Naive thymus-derived CD4-positive, alpha-beta T cell (primary cell): Measurements from ENCODE around the gene GNAS. TPM values are rescaled to one million over a fixed set of nuclear protein-coding genes. Genes with fewer than 3 reads are reported as not detected.
A peak's percentile ranks its signal among the peaks of the same experiment; 100 is the strongest.

ENCODE experiments used
- ATAC-seq: fragments of 150-1000 bp; cut with Tn5 transposase; 2 replicates; pipeline ENCODE4 v1.10.0; 2021; ENCODE audit warnings: mild to moderate bottlenecking, moderate library complexity
- CTCF ChIA-PET: fragments of 350-600 bp; sonication (Branson Sonifier 250); formaldehyde crosslinking; loops from one replicate; lab custom pipeline; 2021; ENCODE audit warnings: antibody characterized with exemption; lab: Charles Lee
- POLR2A ChIA-PET: fragments of 350-600 bp; sonication (Branson Sonifier 250); formaldehyde crosslinking; loops from one replicate; lab custom pipeline; 2021; ENCODE audit warnings: antibody characterized with exemption, inconsistent platforms; lab: Charles Lee
- DNase-seq, 9 donors: peaks; one replicate each; pipeline versions ENCODE4 v3.0.0 to v3.0.0-alpha.2; 2020 to 2022; ENCODE audit warnings: mixed read lengths in 1 of 9
- H3K27ac ChIP-seq: one replicate; pipeline ENCODE4 v1.7.0; 2013; ENCODE audit warnings: mild to moderate bottlenecking, low read depth, low read length, moderate library complexity
- H3K27me3 ChIP-seq, 2 donors: one replicate each; pipeline ENCODE4 v1.7.0; 2013; ENCODE audit warnings: low read length in 2 of 2, mild to moderate bottlenecking in 2 of 2, moderate library complexity in 2 of 2; ENCODE audit not compliant: control insufficient read depth in 2 of 2, insufficient read depth in 2 of 2
- H3K36me3 ChIP-seq, 3 experiments: 1 replicate in 2 of 3; 2 replicates in 1 of 3; pipeline ENCODE4 v1.7.0; 2013; ENCODE audit warnings: low read length in 3 of 3, mild to moderate bottlenecking in 3 of 3, moderate library complexity in 1 of 3; ENCODE audit not compliant: insufficient read depth in 3 of 3, control insufficient read depth in 2 of 3
- H3K4me1 ChIP-seq, 2 donors: one replicate each; pipeline ENCODE4 v1.7.0; 2013; ENCODE audit warnings: low read length in 2 of 2, mild to moderate bottlenecking in 2 of 2, moderate library complexity in 1 of 2; ENCODE audit not compliant: control insufficient read depth in 2 of 2, insufficient read depth in 2 of 2
- H3K4me3 ChIP-seq: 2 replicates; pipeline ENCODE4 v1.7.0; 2013; ENCODE audit warnings: mild to moderate bottlenecking, low read length
- H3K9me3 ChIP-seq, 3 experiments: 1 replicate in 2 of 3; 2 replicates in 1 of 3; pipeline ENCODE4 v1.7.0; 2013; ENCODE audit warnings: low read length in 3 of 3; ENCODE audit not compliant: control insufficient read depth in 2 of 3
- H3K27ac Mint-ChIP-seq, 9 donors: one replicate each; pipeline ENCODE4 v1.8.0; 2020 to 2022; ENCODE audit warnings: mixed read lengths in 9 of 9, mild to moderate bottlenecking in 8 of 9, moderate library complexity in 5 of 9, inconsistent platforms in 2 of 9
- H3K27me3 Mint-ChIP-seq, 5 donors: one replicate each; pipeline ENCODE4 v1.8.0; 2021 to 2022; ENCODE audit warnings: mixed read lengths in 5 of 5, mild to moderate bottlenecking in 1 of 5
- H3K36me3 Mint-ChIP-seq, 5 donors: one replicate each; pipeline ENCODE4 v1.8.0; 2020 to 2022; ENCODE audit warnings: mixed read lengths in 5 of 5, mild to moderate bottlenecking in 3 of 5, inconsistent platforms in 1 of 5
- H3K4me1 Mint-ChIP-seq, 7 donors: one replicate each; pipeline ENCODE4 v1.8.0; 2020 to 2022; ENCODE audit warnings: mixed read lengths in 7 of 7, mild to moderate bottlenecking in 3 of 7, inconsistent platforms in 1 of 7
- H3K4me3 Mint-ChIP-seq, 10 donors: one replicate each; pipeline ENCODE4 v1.8.0; 2020 to 2022; ENCODE audit warnings: mild to moderate bottlenecking in 10 of 10, mixed read lengths in 10 of 10, moderate library complexity in 6 of 10, inconsistent platforms in 2 of 10
- H3K9me3 Mint-ChIP-seq, 11 donors: one replicate each; pipeline ENCODE4 v1.8.0; 2020 to 2022; ENCODE audit warnings: mixed read lengths in 11 of 11, mild to moderate bottlenecking in 4 of 11, inconsistent platforms in 1 of 11, moderate library complexity in 1 of 11
- intact Hi-C, 2 donors: fragments of 100-400 bp; cut with micrococcal nuclease; formaldehyde crosslinking; loops; one replicate each; pipeline ENCODE4 v1.15.1; 2023
- polyA plus RNA-seq, 2 donors: library from polyadenylated mRNA; unstranded; fragments of 300-500 nt; fragmentation: Illumina TruSeq; gene quantifications; one replicate each; pipeline ENCODE4 v1.2.3, GENCODE V29; 2021
- total RNA-seq, 6 experiments: library from RNA in 5 of 6; stranded (reverse) in 5 of 6; gene quantifications; 1 replicate in 5 of 6; 2 replicates in 1 of 6; pipeline ENCODE4 v1.2.3 and lab custom pipeline; 2021 to 2026

GNAS gene
- total and polyA plus RNA-seq, 7 experiments from 2014 or later = 147 to 907 (median 726) TPM

- intact Hi-C loops = loop anchor here (1.0 to 10.0 kb wide), 10 partner anchors 23 to 1496 kb away; partner anchors contain the start of genes ZNF831 (in 2 of the 2), NELFCD (in 1 of the 2), PMEPA1 (in 1 of the 2) and RAB22A (in 1 of the 2)
Observed at GRCh38 chr20:58893355-58894120, 41.0 kb downstream of the GNAS start.

GRCh38 chr20:58894652-58895447 is 42.3 kb downstream of the GNAS start:
- ATAC-seq = no peak
- ChIA-PET CTCF (no interaction called here), POLR2A (interaction anchor here (0.6 kb wide), 1 partner anchor 187 kb away, joined by 3 read pairs; no protein-coding TSS in a partner anchor)
- H3K4me1 ChIP-seq = peaks cover 32 to 44% of the 10 kb centered on the region in 2 donors
- H3K4me3 Mint-ChIP-seq = peak overlapping the region; percentile 45 to 98 (median 88)
- peak overlapping the region; percentile 96 for H3K27ac ChIP-seq
- peaks cover 0 to 3% (median 0%) of the 10 kb centered on the region in 5 donors for H3K27me3 Mint-ChIP-seq
- H3K27ac Mint-ChIP-seq = peak overlapping the region; percentile 70 to 97 (median 91)
- H3K4me3 ChIP-seq = peak overlapping the region; percentile 1
- H3K9me3 ChIP-seq = no peaks in the 10 kb centered on the region
- peaks cover 53 to 75% (median 69%) of the 10 kb centered on the region in 7 donors for H3K4me1 Mint-ChIP-seq
- H3K36me3 Mint-ChIP-seq = peaks cover 0 to 22% (median 4%) of the 10 kb centered on the region in 5 donors
- intact Hi-C loops = loop anchor here (5.0 to 10.0 kb wide), 8 partner anchors 267 to 1498 kb away; partner anchors contain the start of genes ZNF831 (in 2 of the 2), PMEPA1 (in 1 of the 2), RAB22A (in 1 of the 2) and VAPB (in 1 of the 2)
- peaks cover 0 to 25% (median 7%) of the 10 kb centered on the region in 3 experiments for H3K36me3 ChIP-seq
- no peak for DNase-seq
- H3K9me3 Mint-ChIP-seq = peaks cover 0 to 6% (median 0%) of the 10 kb centered on the region in 11 donors
- H3K27me3 ChIP-seq = no peaks in the 10 kb centered on the region

More at GRCh38 chr20:58893355-58894120, 41.0 kb downstream of the GNAS start:
- Mint-ChIP-seq H3K9me3 (peaks cover 0 to 7% (median 0%) of the 10 kb centered on the region in 11 donors), H3K4me1 (peaks cover 43 to 62% (median 57%) of the 10 kb centered on the region in 7 donors), H3K4me3 (peak overlapping the region; percentile 68 to 98 (median 88)), H3K27ac (peak overlapping the region; percentile 55 to 99 (median 91)), H3K36me3 (peaks cover 0 to 16% (median 4%) of the 10 kb centered on the region in 5 donors), H3K27me3 (peaks cover 0 to 3% (median 0%) of the 10 kb centered on the region in 5 donors)
- H3K4me1 ChIP-seq = peaks cover 32 to 38% of the 10 kb centered on the region in 2 donors
- DNase-seq = peak in 1 of 9 donors; percentile 33
- H3K27ac ChIP-seq = peak overlapping the region; percentile 96
- no peak for ATAC-seq
- H3K9me3 ChIP-seq = no peaks in the 10 kb centered on the region
- peaks cover 0 to 13% (median 0%) of the 10 kb centered on the region in 3 experiments for H3K36me3 ChIP-seq
- H3K27me3 ChIP-seq = no peaks in the 10 kb centered on the region
- CTCF ChIA-PET = no interaction called here
- peak overlapping the region; percentile 47 for H3K4me3 ChIP-seq
- POLR2A ChIA-PET = interaction anchor here (0.6 to 1.4 kb wide), 7 partner anchors 14 to 271 kb away, joined by 3 to 6 read pairs (median 4); no protein-coding TSS in a partner anchor

DNA sequence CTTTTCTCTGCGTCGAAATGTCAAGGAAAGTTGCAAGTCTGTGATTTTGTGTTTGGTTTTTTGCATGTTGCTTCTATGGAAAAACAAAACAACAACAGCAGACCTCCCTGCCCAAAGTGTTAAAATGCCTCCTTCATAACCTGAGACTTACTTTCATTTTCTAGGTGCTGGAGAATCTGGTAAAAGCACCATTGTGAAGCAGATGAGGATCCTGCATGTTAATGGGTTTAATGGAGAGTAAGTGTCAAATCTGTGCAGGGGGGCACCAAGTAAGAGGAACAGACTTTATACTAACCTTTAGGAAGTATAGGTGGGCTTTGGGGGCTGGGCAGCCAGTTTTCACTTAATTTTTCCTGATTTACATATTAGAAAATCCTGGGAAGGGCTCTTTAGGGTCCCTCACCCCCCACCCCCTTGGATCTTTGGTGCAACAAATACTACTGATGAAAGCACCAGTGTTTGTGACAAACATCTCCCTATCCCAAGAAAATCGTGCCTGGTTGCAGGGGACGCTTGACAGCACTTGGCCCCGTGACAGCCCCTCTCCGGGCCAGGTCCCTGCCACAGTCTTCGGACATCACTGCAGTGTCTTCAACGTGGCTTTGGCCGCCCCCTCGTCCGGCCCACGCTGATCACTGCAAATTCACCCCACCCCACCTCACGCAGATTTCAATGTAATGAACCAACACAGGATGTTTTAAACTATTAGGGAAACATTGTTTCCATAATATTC is 43.1 kb downstream of the GNAS start:
- Mint-ChIP-seq H3K27me3 (peaks cover 0 to 3% (median 0%) of the 10 kb centered on the region in 5 donors), H3K27ac (peak overlapping the region; percentile 70 to 97 (median 91)), H3K4me3 (peak overlapping the region; percentile 14 to 98 (median 88)), H3K9me3 (peaks cover 0 to 4% (median 0%) of the 10 kb centered on the region in 11 donors), H3K36me3 (peaks cover 0 to 22% (median 4%) of the 10 kb centered on the region in 5 donors), H3K4me1 (peaks cover 52 to 81% (median 76%) of the 10 kb centered on the region in 7 donors)
- Histone ChIP-seq H3K36me3 (peaks cover 5 to 28% (median 7%) of the 10 kb centered on the region in 3 experiments), H3K9me3 (no peaks in the 10 kb centered on the region), H3K27me3 (no peaks in the 10 kb centered on the region), H3K27ac (peak overlapping the region; percentile 96), H3K4me1 (peaks cover 32 to 44% of the 10 kb centered on the region in 2 donors), H3K4me3 (peak overlapping the region; percentile 1)
- ChIA-PET CTCF (no interaction called here), POLR2A (no interaction called here)
- intact Hi-C loops = loop anchor here (10.0 kb wide), 2 partner anchors 1181 to 1271 kb away; partner anchors contain the start of genes PMEPA1 (in 1 of the 2) and ZBP1 (in 1 of the 2)
- no peak for DNase-seq
- ATAC-seq = no peak

DNA sequence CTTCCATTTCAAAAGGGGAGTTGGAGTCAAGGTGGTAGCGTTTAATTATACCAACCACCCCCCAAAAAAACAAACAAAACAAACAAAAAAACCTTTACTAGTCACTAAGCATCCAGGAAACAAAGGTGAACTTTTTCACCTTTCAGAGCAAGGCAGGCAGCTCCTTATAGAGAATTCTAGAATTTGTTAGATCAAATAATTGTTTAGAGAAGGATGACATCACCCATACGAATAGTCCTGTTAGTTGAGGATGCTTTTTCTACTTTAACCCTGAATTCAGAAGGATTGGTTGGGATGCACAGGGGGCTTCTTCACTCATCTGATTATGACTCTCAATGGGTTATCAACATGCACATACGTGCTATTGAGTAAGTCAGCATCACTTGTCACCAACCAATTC is 44.3 kb downstream of the GNAS start:
- POLR2A ChIA-PET = no interaction called here
- peaks cover 5 to 31% (median 7%) of the 10 kb centered on the region in 3 experiments for H3K36me3 ChIP-seq

DNA sequence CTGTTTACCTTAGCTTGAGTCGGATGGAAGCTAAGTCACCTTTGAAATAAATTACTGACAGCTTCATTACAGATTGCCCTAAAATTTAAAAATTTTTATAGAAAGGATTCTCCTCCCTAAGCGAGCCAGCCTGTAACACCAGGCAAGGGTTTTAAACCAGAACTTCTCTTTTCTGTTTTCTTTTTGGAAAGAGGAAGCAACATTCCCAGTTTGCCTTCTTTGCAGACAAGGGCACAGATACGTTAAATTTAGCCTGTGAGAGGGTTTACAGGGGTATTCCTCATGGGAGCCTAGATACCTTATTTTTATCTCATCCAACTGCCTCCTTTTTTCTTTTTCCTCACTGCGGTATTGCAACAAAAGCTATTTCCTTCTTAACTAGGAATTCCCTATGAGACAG is 45.0 kb downstream of the GNAS start:
- H3K4me1 Mint-ChIP-seq = peaks cover 55 to 93% (median 87%) of the 10 kb centered on the region in 7 donors
- Histone ChIP-seq H3K27me3 (no peaks in the 10 kb centered on the region), H3K27ac (peak overlapping the region; percentile 11), H3K4me1 (peaks cover 32 to 44% of the 10 kb centered on the region in 2 donors), H3K36me3 (peaks cover 5 to 28% (median 7%) of the 10 kb centered on the region in 3 experiments), H3K9me3 (no peaks in the 10 kb centered on the region), H3K4me3 (no peak overlapping the region)
- intact Hi-C loops = loop anchor here (10.0 kb wide), 2 partner anchors 1183 to 1273 kb away; partner anchors contain the start of genes PMEPA1 (in 1 of the 2) and ZBP1 (in 1 of the 2)
- DNase-seq = no peak
- peaks cover 3 to 21% (median 4%) of the 10 kb centered on the region in 5 donors for H3K36me3 Mint-ChIP-seq
- ChIA-PET POLR2A (interaction anchor here (0.7 kb wide), 1 partner anchor 21 kb away, joined by 3 read pairs; no protein-coding TSS in a partner anchor), CTCF (interaction anchor here (0.6 kb wide), 1 partner anchor 689 kb away, joined by 3 read pairs; no protein-coding TSS in a partner anchor)
- H3K27me3 Mint-ChIP-seq = no peaks in the 10 kb centered on the region
- peaks cover 0 to 2% (median 0%) of the 10 kb centered on the region in 11 donors for H3K9me3 Mint-ChIP-seq
- peak overlapping the region in 8 of 9 donors; percentile 23 to 93 (median 85) for H3K27ac Mint-ChIP-seq
- ATAC-seq = no peak
- H3K4me3 Mint-ChIP-seq = peak overlapping the region in 2 of 10 donors; percentile 8 to 37

More for the DNA sequence above, 44.3 kb downstream of the GNAS start:
- no peak for ATAC-seq
- Mint-ChIP-seq H3K4me1 (peaks cover 53 to 89% (median 82%) of the 10 kb centered on the region in 7 donors), H3K36me3 (peaks cover 0 to 24% (median 4%) of the 10 kb centered on the region in 5 donors), H3K27ac (peak overlapping the region in 6 of 9 donors; percentile 59 to 93 (median 89)), H3K9me3 (peaks cover 0 to 2% (median 0%) of the 10 kb centered on the region in 11 donors), H3K27me3 (peaks cover 0 to 3% (median 0%) of the 10 kb centered on the region in 5 donors), H3K4me3 (peak overlapping the region in 3 of 10 donors; percentile 3 to 37 (median 24))
- intact Hi-C loops = loop anchor here (10.0 kb wide), 2 partner anchors 1182 to 1272 kb away; partner anchors contain the start of genes PMEPA1 (in 1 of the 2) and ZBP1 (in 1 of the 2)
- no peak overlapping the region for H3K27ac ChIP-seq
- H3K9me3 ChIP-seq = no peaks in the 10 kb centered on the region
- no peak for DNase-seq
- CTCF ChIA-PET = no interaction called here
- H3K4me1 ChIP-seq = peaks cover 32 to 44% of the 10 kb centered on the region in 2 donors
- H3K27me3 ChIP-seq = no peaks in the 10 kb centered on the region
- H3K4me3 ChIP-seq = no peak overlapping the region
